ENCODE measurements around the gene TPT1. TPM values are rescaled to one million over a fixed set of nuclear protein-coding genes. Genes with fewer than 3 reads are reported as not detected.
A peak's percentile ranks its signal among the peaks of the same experiment; 100 is the strongest.

TPT1 gene
- total and polyA plus RNA-seq, 2 experiments from 2014 or later = 1,047 to 6,453 TPM

- Histone ChIP-seq H3K27me3 (no peaks in the 10 kb centered on the region), H3K4me2 (peak overlapping the region; percentile 18), H3K27ac (no peak overlapping the region), H3K36me3 (replicated peaks; ENCODE audit: insufficient read depth, low read depth) (peaks cover 13% of the 10 kb centered on the region), H3K79me2 (peaks cover 57% of the 10 kb centered on the region), H4K20me1 (ENCODE audit: insufficient read depth, poor library complexity, severe bottlenecking) (peaks cover 55% of the 10 kb centered on the region), H3K4me1 (ENCODE audit: insufficient read depth) (peaks cover 18% of the 10 kb centered on the region), H2AFZ (no peak overlapping the region), H3K9me3 (ENCODE audit: low read depth) (no peaks in the 10 kb centered on the region), H3K4me3 (no peak overlapping the region), H3K9me2 (replicated peaks; ENCODE audit: insufficient read depth) (no peaks in the 10 kb centered on the region)
- WGBS (ENCODE audit: low lambda C conversion rate, missing lambda C conversion rate) = 91% methylated on average over 9 of the region's 9 CpGs
- TF ChIP-seq EZH2phosphoT487 (IDR thresholded peaks at IDR 0.05; ENCODE audit: low read depth, severe bottlenecking, unreplicated experiment) (no peak), CTCF (IDR thresholded peaks at IDR 0.05; ENCODE audit: poor library complexity) (no peak), EZH2 (IDR thresholded peaks at IDR 0.05; ENCODE audit: borderline replicate concordance) (no peak)
- DNase-seq (ENCODE audit: low spot score) = no peak
Observed at GRCh38 chr13:45336025-45336800, 4.8 kb downstream of the TPT1 start.

GRCh38 chr13:45335397-45336024 is 5.5 kb downstream of the TPT1 start:
- WGBS (ENCODE audit: low lambda C conversion rate, missing lambda C conversion rate) = 84% methylated on average over 3 of the region's 3 CpGs
- Histone ChIP-seq H3K9me2 (replicated peaks; ENCODE audit: insufficient read depth) (no peaks in the 10 kb centered on the region), H2AFZ (no peak overlapping the region), H3K36me3 (replicated peaks; ENCODE audit: insufficient read depth, low read depth) (peaks cover 13% of the 10 kb centered on the region), H3K27ac (peak overlapping the region; percentile 22), H4K20me1 (ENCODE audit: insufficient read depth, poor library complexity, severe bottlenecking) (peaks cover 55% of the 10 kb centered on the region), H3K4me1 (ENCODE audit: insufficient read depth) (peaks cover 18% of the 10 kb centered on the region), H3K9me3 (ENCODE audit: low read depth) (no peaks in the 10 kb centered on the region), H3K4me3 (no peak overlapping the region), H3K79me2 (peaks cover 54% of the 10 kb centered on the region), H3K27me3 (no peaks in the 10 kb centered on the region), H3K4me2 (no peak overlapping the region)
- DNase-seq (ENCODE audit: low spot score) = no peak
- no peak for TF ChIP-seq CTCF (IDR thresholded peaks at IDR 0.05; ENCODE audit: poor library complexity)
- no peak for TF ChIP-seq EZH2phosphoT487 (IDR thresholded peaks at IDR 0.05; ENCODE audit: low read depth, severe bottlenecking, unreplicated experiment)
- no peak for TF ChIP-seq EZH2 (IDR thresholded peaks at IDR 0.05; ENCODE audit: borderline replicate concordance)

GRCh38 chr13:45333977-45334922 is 6.7 kb downstream of the TPT1 start:
- H3K27me3 ChIP-seq = no peaks in the 10 kb centered on the region
- peaks cover 45% of the 10 kb centered on the region for H4K20me1 ChIP-seq (ENCODE audit: insufficient read depth, poor library complexity, severe bottlenecking)
- TF ChIP-seq CTCF (IDR thresholded peaks at IDR 0.05; ENCODE audit: poor library complexity) (no peak), EZH2phosphoT487 (IDR thresholded peaks at IDR 0.05; ENCODE audit: low read depth, severe bottlenecking, unreplicated experiment) (no peak), EZH2 (IDR thresholded peaks at IDR 0.05; ENCODE audit: borderline replicate concordance) (no peak)
- no peak overlapping the region for H3K27ac ChIP-seq
- H3K36me3 ChIP-seq (replicated peaks; ENCODE audit: insufficient read depth, low read depth) = peaks cover 11% of the 10 kb centered on the region
- no peaks in the 10 kb centered on the region for H3K9me3 ChIP-seq (ENCODE audit: low read depth)
- peaks cover 43% of the 10 kb centered on the region for H3K79me2 ChIP-seq
- no peak overlapping the region for H2AFZ ChIP-seq
- no peak overlapping the region for H3K4me2 ChIP-seq
- no peak overlapping the region for H3K4me3 ChIP-seq
- WGBS (ENCODE audit: low lambda C conversion rate, missing lambda C conversion rate) = 86% methylated on average over 7 of the region's 7 CpGs
- no peaks in the 10 kb centered on the region for H3K9me2 ChIP-seq (replicated peaks; ENCODE audit: insufficient read depth)
- DNase-seq (ENCODE audit: low spot score) = no peak
- H3K4me1 ChIP-seq (ENCODE audit: insufficient read depth) = peaks cover 16% of the 10 kb centered on the region
